ENCODE measurements around the gene SRSF11.
"Not testable (repeated sequence)": the region's sequence is repeated elsewhere in the genome, so short reads cannot be mapped to it uniquely, and the experiment has no call there.

Gene SRSF11

DNA sequence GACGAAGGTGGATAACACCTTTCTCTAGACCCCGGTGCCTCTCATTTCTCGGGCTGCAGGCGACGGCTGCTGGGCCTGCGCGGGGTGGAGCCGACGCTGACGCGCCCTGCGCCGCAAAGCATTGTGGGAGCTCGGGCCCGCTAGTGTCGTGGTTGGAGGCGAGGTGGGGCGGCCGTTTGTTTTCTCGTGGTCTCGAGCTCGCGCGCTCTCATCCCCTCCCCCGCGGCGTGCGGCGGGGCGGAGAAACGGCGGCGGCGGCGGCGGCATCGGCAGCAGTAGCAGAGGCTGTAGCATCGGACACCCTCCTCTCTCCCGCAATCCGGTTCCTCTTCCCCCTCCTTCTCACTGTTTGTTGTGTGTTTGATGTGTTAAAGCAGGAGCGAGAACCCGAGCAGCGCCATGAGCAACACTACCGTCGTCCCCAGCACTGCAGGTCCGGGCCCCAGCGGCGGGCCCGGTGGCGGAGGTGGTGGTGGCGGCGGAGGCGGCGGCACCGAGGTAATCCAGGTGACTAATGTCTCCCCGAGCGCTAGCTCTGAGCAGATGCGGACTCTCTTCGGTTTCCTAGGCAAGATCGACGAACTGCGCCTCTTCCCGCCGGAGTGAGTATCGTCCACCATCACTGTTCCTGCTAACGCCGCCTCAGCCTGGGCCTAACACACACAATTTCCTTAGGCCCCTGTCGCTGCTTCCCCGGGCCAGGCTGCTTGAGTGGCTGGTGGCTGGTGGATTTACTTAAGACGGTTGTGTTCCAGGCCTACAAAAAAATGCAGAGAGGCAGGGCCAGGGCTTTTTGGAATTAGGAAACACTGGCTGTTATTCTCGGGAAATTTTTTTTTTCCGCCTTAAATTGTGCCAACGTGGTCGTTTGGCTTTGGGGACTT is at the start of gene SRSF11:
Gene SRSF11 (plus strand): TSS at position 143 of the 884 bp plus-strand sequence. CDS start 257 bp downstream, at position 400.
- peak; percentile 40 for DNase-seq

GRCh38 chr1:70171512-70171911 is 49.7 kb upstream of the SRSF11 start:
- DNase-seq, result no peak

- DNase-seq, result not testable (repeated sequence)
Observed at GRCh38 chr1:70185181-70185580, 36.0 kb upstream of the SRSF11 start.

DNA sequence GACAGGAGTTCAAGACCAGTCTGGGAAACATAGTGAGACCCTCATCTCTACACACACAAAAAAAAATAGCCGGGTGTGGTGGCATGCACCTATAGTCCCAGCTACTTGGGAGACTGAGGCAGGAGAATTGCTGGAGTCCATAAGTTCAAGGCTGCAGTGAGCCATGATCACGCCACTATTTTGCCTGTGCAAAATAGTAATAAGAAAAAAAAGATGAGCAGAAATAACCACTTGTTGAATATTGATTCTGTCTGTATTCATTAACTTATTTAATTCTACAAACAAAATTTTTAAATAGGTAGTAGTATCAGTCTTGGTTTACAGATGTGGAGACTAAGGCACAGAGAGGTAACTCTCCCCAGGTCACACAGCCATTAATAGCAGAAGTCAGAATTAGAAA is 32.7 kb upstream of the SRSF11 start:
- DNase-seq, result no peak

DNA sequence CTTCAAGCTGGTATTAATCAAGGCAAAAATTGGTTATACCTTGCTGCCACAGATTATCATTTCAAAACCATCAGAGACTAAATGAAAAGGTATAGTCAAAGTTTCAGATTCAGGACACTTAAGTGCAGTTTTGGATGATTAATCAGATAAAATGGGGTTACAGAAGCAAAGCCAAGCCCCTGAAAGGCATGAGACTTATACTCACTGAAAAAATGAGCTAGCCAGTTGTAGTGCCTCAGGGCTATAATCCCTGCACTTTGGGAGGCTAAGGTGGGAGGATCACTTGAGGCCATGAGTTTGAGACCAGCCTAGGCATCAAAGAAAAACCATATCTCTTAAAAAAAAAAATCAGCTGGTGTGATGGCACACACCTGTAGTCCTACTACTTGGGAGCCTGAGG is 31.0 kb upstream of the SRSF11 start:
- no peak for DNase-seq

- DNase-seq, result not testable (repeated sequence)
Observed at GRCh38 chr1:70192446-70192845, 28.7 kb upstream of the SRSF11 start.

- DNase-seq, result no peak
Observed at GRCh38 chr1:70194601-70195000, 26.6 kb upstream of the SRSF11 start.

- DNase-seq, result no peak
Observed at GRCh38 chr1:70195342-70195741, 25.8 kb upstream of the SRSF11 start.

GRCh38 chr1:70196333-70196732 is 24.8 kb upstream of the SRSF11 start:
- no peak for DNase-seq

- DNase-seq, result no peak
Observed at GRCh38 chr1:70200065-70200464, 21.1 kb upstream of the SRSF11 start.

DNA sequence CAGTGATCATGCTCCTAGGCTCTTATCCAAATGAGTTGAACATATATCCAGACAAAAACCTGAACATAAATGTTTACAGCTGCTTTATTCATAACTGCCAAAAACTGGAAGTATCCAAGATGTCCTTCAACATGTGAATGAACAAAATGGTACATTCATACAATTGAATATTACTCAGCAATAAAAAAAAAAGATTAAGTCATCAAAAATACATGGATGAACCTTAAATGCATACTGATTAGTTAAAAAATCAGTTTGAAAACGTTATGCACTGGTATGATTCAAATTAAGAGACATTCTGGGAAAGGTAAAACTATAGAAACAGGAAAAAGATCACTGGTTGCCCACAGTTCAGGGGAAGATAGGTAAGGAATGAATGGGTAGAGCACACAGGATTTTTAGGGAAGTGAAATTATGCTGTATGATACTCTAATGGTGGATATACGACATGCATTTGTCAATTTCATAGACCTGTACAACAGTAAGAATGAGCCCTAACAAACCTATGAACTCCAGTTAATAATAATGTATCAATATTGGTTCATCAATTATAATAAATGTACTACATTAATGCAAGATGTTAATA is 18.9 kb upstream of the SRSF11 start:
- DNase-seq, result no peak

DNA sequence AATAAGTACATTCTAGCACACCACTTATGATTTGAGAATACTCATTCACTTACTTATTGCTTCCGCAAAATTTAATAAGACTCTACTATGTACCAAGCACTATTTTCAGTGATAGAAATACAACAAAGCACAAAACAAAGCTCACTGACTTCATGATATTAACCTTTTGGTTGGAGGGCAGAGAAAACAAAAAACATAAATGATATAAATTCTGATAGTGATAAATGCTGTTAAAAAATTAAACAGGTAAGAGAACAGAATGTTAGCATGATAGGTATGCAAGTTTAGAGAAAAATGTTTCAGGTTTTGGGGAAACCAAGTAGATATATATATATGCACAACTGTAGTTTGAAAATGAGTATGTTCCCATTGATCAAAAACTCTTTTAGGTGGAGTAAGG is 17.0 kb upstream of the SRSF11 start:
- DNase-seq, result no peak

GRCh38 chr1:70204600-70204999 is 16.6 kb upstream of the SRSF11 start:
- no peak for DNase-seq

GRCh38 chr1:70205071-70205433 is 16.1 kb upstream of the SRSF11 start:
- no peak for DNase-seq

DNA sequence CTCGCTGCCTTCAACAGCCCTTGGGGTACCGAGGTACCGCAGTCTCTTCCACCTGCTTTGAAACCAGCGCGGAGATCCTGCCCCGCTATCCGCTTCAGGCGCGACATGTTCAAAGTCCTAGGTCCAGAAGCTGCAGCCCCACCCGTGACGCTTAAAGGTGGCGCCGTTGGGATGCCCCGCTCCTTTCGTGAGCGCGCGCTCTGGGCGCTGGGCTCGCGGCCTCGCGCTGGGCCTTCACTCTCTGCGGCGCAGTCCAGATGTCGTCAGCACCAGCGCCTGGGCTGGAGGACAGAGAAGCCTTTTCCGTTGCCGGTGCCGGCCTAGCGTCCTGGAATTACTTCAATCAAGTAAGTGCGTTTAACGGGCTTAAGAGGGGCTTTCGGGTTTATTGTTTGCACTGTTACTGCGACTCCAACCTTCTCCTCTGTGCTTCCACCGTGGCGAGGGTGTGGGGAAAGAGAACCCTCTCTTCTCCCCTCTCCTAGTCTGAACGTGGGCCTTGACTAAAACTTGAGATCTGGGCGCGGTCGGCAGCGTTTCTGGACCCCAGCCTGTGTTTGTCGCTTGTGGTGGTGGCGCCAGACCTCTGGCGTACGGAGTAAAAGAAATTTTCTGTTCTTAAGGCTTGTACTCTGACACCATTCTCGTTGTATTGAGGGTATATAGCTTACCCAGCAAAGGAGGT is 15.6 kb upstream of the SRSF11 start, which contains the start of gene LRRC40:
Gene LRRC40 (minus strand): TSS at position 146 of the 685 bp plus-strand sequence. CDS start 39 bp downstream, at position 107.
- peak; percentile 34 for DNase-seq

DNA sequence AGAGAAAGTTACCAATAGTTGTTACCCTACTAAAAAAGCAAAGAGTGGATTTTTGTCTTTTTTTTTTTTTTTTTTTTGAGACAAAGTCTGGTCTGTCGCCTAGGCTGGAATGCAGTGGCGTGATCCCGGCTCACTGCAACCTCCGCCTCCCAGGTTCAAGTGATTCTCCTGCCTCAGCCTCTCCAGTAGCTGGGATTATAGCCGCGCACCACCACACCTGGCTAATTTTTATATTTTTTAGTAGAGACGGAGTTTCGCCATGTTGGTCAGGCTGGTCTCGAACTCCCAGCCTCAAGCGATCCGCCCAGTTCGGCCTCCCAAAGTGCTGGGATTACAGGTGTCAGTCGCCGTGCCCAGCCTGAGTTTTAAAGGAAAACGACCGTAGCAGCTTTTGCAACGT is 14.3 kb upstream of the SRSF11 start:
- not testable (repeated sequence) for DNase-seq

GRCh38 chr1:70207492-70207891 is 13.7 kb upstream of the SRSF11 start:
- DNase-seq, result no peak

DNA sequence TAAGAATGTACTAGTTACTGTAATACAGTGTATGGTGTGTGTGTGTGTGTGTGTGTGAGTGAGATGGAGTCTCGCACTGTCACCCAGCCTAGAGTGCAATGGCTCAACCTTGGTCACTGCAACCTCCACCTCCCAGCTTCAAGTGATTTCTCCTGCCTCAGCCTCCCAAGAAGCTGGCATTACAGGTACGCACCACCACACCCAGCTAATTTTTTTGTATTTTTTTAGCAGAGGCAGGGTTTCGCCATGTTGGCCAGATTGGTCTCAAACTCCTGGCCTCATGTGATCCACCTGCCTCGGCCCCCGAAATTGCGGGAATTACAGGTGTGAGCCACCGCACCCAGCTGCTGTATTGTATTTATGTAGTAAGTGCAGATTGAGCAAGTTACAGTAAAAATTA is 12.9 kb upstream of the SRSF11 start:
- DNase-seq, result no peak

GRCh38 chr1:70210820-70211219 is 10.4 kb upstream of the SRSF11 start:
- no peak for DNase-seq

DNA sequence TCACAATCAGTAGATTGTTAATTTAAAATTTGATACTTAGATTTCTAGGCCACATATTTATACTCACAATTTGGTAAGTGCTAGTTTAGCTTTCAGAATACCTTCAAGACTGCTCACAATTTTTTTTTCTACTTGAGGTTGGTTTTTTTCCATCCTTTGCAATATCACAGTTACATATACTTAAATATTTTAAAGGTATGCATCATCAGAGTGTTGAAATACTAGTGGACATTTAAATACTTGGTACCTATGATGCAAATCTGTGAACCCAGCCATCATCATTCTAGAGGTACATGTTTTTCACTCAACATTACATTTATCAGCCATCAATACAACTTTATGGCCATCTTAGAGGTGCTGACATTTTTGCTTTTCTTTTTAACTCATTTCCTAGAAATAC is 9.6 kb upstream of the SRSF11 start:
- DNase-seq, result no peak

DNA sequence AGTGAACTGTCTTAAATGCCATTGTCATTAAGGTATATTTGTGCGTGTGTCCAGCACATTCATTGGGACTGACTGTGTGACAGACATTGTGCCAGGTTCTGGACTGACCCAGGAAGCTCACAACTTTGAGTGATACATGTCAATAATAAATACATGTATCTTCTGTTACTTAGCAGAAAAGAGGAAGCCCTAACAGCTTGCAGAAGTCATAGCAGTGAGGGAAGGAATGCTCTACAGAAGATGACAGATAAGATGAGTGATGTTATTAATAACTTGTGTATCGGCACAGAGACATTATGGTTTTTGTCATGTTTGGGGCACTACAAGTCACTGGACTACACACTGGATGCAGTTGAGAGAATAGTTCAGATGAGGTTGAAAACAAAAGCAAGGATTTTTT is 1.2 kb upstream of the SRSF11 start:
- DNase-seq, result peak; percentile 55

- no peak for DNase-seq
Observed at GRCh38 chr1:70220517-70221237, 503 bp upstream of the SRSF11 start.

GRCh38 chr1:70222716-70223235 is 1.6 kb downstream of the SRSF11 start:
- no peak for DNase-seq
